Cerebellar nuclear complex (tissue), 1 donor: ENCODE results near the gene METTL15.
"Not testable (repeated sequence)": the region's sequence is repeated elsewhere in the genome, so short reads cannot be mapped to it uniquely, and the experiment has no call there.

Source experiments
- DNase-seq, 2 experiments: peaks; one replicate each; lab custom pipeline; 2025; lab: John Stamatoyannopoulos, UW

Gene METTL15

DNA sequence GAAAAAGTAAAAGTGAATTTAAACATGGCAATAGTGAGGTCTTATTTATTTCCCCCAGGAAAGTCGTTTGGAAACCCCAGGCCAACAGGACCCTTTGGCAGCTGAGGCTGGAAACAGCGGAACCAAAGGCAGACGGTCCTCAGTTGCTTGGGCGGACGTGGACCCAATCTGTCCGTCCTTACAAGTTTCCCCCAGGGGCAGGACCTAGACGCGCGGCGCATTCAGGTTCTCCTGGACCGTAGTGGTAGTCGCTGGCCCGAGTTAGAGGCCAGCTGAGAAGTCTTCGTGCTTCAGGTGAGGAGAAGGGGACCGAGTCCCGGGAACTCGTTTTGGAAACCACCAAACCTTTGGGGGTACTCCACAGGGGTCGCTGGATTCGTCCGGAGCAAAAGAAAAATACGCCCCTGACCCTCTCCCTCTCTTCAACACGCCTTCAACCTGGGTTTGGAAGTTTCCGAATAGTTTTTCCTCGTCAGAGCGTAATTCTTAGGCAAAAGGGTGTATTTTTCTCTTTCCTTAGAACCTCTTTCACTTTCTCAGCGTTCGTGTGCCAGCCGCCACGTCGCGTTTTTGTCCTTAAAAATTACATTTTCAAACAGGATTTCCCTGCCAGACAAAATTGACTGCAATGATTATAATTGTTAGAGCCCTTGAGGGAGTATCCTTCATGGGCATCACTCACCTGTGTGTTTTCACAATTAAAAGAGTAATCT, 2.1 kb downstream of the METTL15 start:
- DNase-seq, result peak in 1 of 2 experiments; percentile 40

DNA sequence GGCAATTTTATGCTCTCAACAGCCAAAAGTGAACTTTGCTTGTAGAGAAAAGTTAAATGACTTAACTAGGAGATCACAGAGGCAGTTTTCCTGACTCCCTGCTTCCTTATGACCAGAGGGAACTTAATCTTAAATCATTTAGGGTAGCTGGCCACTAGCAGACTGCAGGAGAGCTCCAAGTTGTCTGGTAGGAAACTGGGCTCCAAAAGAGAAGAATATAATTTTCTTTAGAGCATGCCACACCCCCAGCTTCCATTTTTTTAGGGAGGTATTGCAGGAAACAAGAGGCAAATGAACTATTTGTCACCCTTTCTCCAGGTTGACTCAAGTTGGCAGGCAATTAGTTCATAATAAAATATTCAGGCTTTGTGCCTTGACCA, 2.6 kb downstream of the METTL15 start:
- DNase-seq, result no peak

DNA sequence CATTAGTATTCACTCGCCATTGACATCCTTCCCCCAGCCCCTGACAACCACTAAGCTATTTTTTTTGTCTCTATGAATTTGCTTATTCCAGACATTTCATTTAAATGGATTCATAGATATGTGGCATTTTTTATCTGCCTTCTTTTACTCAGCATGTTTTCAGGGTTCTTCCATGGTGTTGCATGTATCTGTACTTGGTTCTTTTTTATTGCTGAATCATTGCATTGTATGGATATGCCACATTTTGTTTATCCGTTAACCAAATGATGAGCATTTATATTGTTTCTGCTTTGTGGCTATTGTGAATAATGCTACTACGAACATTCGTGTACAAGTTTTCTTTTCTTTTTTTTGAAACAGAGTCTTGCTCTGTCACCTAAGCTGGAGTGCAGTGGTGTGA, 5.9 kb downstream of the METTL15 start:
- DNase-seq, result no peak

DNA sequence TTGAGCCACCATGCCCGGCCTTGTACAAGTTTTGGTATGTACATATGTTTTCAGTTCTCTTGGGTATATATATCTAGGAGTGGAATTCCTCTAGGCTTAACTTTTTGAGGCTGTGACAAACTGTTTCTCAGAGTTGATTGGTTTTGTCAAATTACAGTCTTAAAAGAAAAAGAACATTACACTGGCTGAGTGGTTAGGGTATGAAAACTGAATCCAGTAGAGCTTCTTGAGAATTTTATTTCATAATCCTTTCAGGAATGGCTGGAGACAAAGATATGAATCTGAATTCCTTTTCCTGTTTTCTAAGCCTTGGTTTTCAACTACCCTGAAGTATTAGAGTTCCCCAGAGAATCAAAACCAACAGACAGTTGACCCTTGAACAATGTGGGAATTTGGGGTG, 6.5 kb downstream of the METTL15 start:
- no peak for DNase-seq

DNA sequence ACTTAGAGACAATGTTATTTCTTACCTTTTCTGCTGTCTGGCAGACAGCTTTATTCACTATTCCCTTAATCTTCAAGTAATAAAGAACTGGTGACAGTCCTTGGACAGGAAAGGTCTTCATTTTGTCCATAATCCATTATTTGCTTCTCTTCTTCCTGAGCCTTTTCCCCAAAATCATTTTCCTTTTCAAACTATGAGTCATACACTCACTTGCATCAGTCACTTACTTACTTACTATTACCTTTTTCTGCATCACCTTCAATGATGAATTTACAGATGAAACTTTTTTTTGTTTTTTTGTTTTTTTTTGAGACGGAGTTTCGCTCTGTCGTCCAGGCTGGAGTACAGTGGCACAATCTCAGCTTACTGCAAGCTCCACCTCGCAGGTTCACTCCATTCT, 9.5 kb downstream of the METTL15 start:
- no peak for DNase-seq

DNA sequence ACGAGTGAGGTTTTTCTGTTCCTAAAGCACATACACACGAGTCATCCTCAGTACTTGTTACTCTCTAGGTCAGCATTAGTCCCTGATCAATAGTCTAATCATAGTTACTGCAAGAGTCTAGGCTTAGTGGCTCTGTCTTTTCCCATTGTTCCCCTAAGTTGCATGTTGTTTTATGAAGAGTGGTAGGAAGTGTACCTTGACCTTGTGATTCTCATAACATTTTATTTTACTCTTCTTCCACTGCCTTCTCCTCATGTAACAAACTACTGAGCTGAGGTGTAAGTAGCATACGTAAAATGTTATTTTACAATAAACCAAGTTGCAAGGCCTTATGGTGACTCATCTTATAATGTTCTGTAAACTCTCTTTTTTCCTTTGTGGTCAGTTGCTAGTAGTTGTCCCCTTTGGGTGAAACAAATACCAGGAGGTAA, 15.0 kb downstream of the METTL15 start:
- no peak for DNase-seq

DNA sequence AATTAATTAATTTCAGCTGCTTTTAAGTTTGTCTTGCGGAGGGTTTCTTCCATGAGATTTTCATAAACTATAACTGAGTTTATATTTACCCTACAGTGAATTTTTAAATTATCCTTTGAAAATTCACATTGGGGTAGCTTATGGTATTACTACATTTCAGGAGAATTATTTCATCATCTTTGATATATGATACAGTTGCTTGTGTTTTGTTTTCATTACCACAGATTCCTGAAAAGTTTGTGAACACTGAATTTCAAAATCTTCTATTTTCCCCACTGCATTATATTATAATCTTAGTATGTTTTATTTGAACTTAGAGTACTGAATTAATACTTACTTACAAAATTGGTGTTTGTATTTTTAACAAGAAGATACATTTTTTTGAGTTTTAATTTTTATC, 24.4 kb downstream of the METTL15 start:
- no peak for DNase-seq

DNA sequence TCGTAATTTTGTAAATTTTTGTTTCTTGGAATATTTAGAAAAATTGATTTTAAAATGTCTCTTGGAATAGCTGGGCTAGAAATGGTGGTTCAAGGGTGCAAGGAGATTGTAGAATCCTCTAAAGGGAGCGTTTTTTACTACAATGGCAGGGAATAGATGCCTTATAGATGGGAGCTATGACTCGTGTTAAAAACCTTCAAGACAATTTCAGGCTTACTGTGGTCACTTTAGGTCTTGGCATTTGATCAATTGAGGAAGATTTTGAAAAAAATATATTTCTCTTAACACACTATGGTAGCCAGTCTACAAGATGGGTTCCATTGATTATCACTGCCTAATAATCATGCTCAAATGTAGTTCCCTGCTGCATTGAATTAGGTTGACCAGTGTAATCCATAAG, 25.0 kb downstream of the METTL15 start:
- DNase-seq, result no peak

DNA sequence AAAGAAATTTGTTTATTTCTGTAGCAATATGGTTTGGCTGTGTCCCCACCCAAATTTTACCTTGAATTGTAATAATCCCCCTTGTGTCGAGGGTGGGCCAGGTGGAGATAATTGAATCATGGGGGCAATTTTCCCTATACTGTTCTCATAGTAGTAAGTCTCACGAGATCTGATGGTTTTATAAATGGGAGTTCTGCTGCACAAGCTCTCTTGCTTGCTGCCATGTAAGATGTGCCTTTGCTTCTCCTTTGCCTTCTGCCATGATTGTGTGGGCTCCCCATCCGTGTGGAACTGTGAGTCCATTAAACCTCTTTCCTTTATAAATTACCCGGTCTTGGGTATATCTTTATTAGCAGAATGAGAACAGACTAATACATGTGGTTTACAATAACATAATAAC, 28.0 kb downstream of the METTL15 start:
- not testable (repeated sequence) for DNase-seq

DNA sequence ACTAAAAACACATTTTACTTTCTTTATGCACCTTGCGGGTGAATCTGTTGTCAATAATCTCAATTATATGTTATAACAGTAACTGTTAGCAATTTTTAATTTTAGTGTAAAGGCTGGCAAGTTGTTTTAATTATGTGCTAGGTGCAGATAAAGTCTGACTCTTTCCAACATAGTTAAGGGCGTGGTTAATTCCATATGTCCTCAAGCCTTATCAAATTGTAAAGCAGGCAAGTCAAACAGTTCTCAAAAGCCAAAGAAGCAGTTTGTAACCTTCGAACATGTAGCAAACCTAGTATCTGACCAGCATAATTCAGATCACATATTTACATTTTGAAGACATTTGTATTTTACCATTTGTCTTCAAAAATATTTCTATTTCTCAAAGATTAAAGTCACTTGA, 29.2 kb downstream of the METTL15 start:
- no peak for DNase-seq

DNA sequence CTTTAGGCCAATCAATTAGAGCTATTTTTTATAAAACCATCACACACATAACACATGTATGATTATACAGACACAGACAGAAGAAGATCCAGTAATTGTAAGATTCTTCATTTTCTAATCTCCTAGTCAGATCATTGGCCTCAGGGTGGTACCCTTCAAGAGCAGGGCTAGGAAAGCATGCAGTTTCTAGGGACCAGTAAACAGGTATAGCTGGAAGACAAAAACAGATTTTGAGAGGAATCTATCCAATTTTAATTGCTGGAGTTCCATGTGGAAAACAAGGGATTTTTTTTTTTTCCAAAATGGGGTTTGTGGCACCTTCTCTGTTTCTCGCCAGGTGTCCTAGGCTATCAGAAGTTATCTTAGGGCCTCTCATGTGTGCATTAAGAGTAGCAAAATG, 29.6 kb downstream of the METTL15 start:
- DNase-seq, result no peak

DNA sequence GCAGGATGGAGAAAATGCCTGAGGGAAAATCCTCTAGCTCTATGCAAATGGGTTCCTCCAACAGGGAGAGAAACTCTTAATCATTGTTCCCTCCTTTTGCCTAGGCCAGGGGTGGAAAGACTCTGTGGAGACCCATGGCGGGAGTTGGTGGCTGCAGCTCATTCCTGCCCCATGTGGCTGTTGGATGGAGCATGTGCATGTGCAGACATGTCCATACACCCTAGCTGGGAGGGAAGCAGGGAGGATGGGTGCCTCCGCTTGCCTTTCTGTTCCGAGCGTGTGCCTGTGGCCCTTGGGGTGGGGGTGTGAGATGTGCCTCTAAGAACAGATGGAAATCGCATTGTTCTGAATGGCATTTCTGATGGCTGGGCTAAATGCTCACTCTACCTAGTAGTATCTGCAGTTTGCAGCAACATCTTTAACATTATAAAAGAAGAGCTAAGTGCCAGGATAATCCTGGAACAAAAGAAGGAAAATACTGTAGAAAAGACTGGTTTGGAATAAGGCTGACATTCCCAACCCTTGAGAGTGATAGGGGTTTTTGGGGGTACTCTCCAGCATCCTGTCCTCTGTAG, 31.7 kb downstream of the METTL15 start:
- no peak for DNase-seq

DNA sequence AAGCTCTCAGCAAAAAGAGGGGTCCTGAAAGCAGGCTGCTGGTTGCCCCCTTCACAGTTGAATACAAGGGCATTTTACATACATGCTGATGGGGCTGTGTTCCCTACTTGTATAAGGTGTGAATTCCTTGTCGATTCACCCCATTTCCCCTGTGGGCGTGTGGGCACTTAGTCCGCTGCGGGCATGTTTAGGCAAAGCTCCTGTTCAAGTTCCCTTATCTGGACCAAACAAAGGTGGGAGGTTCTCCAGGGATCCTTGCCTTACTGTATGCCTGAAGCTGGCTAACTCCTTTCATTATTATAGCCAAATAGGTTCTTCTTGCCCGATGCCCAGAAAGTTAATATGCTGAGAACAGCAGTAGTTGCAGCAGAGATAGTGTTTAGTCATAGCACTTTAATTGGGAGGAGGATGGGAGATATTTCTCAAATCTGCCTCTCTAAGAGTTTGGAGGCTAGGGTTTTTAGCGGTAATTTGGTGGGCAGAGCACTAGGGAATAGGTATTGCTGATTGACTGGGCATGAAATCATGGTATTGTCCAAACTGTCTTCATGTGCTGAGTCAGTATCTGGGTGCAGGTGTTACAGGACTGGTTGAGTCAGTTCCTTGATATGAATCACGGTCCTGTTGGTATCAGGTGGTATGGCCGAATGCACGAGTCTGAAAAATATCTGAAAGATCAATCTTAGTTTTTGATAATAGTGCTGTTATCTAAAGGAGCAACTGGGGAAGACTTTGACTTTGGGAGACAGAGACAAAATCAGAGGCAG, 32.7 kb downstream of the METTL15 start:
- no peak for DNase-seq

DNA sequence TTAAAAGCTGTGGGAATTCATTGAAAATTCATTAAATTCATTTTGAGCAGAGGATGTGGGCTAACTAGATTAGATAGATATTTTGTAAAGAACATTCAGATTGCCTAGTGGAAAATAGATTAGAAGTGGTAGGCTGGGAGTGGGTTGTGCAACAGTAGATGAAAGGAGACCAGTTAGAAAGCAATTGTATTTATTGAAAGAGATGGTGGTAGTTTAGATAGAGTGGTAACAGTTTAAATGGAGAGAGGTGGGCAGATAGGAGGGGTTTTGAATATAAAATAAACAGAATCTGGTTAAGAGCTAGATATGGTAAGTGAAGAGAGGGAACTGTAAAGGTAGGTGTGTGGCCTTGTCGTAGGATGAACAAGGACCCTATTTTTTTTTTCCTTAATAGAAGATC, 34.5 kb downstream of the METTL15 start:
- no peak for DNase-seq

DNA sequence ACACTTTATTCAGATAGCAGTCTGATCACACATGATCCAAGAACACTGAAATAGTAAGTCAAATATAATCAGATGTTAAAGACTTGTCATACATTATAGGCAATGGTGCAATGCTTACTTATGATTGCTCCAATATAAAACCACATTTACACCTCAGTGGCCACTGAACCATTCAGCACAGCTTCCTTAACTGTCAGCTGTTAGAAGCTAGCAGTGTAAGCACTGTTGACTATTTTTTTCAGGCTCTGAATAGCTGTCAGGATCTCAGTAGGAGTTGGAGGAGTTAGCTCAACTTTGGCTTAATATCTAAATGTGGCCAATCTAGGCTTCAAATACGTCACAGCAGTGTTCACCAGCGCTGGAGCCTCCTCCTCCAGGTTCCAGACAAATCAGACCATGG, 36.6 kb downstream of the METTL15 start:
- no peak for DNase-seq

DNA sequence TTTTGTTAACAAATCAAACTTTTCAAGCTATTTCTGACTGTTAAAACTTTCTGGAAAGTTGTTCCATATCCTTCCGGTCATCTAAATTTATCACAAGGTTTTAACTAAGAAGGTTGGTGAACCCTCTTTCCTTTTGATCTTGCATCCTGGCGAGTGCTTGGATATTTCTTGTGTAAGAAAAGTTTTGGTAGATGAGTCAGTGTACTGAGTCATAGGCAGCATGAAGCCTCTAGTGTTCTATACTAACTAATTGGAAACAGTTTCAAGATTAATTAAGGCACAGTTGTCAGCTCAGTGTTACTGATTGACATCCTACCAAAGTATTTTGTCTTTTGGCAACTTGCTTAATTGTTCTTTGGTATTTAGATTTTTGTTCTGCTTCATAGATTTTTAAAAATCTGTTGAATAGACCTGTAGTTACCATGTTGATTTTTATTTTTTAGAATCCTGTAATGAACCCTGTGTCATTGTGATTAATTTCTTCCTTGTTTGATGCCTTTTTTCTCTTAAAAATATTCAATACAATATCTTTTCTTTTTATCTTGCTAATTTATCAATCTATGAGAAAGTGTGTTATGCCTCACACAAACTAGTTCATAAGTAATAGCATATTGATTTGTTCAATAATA, 38.0 kb downstream of the METTL15 start:
- DNase-seq, result no peak

DNA sequence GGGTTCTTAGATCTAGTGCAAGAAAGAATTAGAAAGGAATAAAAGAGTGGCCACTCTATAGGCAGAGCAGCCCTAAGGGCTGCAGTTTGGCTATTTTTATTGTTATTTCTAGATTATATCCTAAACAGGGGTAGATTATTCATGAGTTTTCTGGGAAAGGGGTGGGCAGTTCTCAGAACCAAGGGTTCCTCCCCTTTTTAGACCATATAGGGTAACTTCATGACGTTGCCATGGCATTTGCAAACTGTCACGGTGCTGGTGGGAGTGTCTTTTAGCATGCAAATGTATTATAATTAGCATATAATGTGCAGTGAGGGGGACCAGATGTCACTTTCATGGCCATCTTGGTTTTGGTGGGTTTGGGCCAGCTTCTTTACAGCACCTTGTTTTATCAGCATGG, 44.6 kb downstream of the METTL15 start:
- DNase-seq, result no peak

DNA sequence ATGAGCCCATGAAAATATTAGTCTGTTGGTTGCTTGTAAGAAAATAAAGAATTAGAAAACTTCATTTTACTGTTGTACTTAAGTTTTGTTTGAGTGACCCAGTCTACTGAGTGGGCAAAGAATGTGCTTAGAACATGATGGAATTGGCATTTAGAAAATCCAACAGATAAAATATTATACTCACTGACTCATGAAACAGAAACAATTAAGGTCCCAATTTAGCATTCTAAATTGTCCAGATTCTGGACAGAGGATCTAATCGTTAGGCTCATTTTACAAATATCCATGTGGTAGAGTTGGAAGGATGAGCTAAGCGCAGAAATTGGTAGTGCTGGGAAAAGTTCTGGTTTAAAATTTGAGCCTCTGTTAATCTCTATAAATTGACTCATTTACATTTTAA, 45.4 kb downstream of the METTL15 start:
- no peak for DNase-seq

DNA sequence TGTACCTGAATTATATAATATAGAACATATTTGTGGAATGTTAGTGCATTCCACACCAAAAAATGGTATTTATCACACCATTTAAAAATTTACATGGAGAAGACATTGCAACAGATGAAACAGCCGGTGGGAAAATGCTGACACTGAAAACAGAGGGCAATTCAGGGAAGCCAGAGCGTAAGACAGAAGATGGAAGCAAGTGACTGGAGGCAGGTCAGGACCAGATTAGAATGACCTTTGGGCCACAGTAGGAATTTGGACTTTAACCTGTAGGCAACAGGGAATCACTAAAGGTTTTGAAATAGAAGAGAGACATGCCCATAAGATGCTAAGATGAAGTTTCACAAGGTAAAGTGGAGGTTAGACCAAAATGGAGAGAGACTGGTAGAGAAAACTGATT, 60.5 kb downstream of the METTL15 start:
- DNase-seq, result no peak

DNA sequence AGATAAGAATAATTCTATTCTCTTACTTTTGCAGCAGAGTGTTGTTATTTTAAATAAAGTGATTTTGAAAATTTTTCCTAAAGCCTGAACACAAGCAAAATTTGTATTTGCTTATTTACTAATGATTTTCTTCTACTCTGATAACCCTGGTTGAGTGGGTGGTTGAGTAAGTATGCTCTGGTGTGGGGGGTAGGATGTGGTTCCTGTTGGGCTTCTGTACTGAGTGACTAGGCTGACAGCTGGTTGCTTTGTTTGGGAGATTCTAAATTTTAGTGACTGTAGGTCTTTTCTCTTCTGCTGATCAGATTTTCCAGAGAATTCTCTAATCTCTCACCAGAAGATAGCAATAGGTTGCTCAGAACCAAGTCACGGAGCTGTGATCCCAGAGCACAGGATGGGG, 61.6 kb downstream of the METTL15 start:
- DNase-seq, result no peak

DNA sequence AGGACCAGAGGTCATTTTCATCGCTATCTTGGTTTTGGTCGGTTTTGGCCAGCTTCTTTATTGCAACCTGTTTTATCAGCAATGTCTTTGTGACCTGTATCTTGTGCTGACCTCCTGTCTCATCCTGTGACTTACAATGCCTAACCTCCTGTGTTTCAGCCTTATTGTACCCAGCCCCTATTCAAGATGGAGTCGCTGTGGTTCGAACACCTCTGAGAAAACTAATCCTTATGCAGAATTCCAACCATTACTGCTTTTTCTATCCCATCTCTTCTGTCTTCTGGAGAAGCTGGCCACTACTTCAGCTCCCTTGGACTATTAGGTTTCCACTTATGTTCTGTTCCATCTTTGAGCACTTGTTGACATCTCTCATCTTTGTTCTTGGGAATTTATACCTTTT, 62.6 kb downstream of the METTL15 start:
- no peak for DNase-seq

DNA sequence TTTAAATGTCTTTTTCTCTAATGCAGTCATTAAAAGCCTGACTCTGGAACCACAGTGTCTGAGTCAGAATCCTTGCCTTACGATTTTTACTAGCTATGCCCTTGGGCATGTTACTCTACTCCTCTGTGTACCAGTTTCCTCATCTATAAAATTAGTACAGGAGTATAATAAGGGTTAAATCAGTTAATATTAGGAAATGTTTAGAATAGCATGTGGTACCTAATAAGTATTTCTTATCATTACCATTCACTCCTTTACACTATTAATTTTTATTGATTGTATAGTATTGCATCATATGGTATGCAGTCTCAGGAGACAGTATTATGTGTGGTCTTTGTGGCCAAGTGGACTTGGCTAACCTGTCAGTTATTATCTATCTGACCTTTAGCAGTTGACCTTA, 68.2 kb downstream of the METTL15 start:
- no peak for DNase-seq

DNA sequence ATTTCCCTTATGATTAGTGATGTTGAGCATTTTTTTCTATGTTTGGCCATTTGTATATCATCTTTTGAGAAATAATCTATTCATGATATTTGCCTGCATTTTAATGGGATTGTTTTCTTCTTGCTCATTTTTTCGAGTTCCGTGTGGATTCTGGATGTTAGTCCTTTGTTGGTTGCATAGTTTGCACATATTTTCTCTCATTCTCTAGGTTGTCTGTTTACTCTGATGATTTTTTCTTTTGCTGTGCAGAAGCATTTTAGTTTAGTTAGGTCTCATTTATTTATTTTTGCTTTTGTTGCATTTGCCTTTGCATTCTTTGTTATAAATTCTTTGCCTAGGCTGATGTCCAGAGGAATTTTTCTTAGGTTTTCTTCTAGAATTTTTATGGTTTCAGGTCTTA, 87.3 kb downstream of the METTL15 start:
- no peak for DNase-seq
